HG03066 (cell line): ENCODE results near the gene CHST12.
"Not testable (repeated sequence)": the region's sequence is repeated elsewhere in the genome, so short reads cannot be mapped to it uniquely, and the experiment has no call there.

ENCODE experiments used
- ATAC-seq: cut with Tn5 transposase; IDR thresholded peaks from one replicate; pipeline ENCODE4 v1.9.1; 2021; ENCODE audit warnings: low read depth; ENCODE audit not compliant: unreplicated experiment

Gene CHST12

DNA sequence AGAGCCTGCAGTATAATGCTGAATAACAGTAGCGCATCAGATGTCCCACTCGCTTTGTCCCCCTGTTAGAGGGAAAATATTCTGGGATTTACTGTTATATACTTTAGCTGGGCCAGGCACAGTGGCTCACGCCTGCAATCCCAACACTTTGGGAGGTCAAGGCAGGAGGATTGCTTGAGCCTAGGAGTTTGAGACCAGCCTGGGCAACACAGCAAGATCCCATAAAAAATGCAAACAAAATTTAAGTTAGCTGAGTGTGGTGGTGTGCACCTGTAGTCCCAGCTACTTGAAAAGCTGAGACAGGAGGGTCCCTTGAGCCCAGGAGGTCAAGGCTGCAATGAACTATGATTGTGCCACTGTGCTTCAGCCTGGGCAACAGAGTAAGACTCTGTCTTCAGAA lies 50.4 kb downstream of the CHST12 start:
- ATAC-seq = not testable (repeated sequence)

DNA sequence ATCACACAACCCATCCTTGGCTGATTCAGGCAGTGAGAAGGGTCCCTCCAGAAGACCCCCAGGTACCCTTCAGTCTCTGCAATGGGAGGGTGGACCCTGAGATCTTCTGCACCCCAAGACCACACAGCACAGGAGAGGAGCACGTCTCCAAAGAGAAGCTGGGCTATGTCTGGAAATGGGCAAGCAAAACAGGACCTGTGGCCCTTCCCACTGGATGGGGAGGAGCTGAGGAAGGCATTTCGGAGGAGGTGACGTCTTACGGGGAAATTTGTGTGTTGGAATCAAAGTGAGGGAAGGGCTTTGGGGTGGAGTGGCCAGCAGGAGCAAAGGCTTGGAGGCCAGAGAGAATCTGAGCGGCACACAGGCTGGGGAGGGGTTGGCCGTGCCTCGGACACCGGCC lies 56.3 kb downstream of the CHST12 start:
- no peak for ATAC-seq

DNA sequence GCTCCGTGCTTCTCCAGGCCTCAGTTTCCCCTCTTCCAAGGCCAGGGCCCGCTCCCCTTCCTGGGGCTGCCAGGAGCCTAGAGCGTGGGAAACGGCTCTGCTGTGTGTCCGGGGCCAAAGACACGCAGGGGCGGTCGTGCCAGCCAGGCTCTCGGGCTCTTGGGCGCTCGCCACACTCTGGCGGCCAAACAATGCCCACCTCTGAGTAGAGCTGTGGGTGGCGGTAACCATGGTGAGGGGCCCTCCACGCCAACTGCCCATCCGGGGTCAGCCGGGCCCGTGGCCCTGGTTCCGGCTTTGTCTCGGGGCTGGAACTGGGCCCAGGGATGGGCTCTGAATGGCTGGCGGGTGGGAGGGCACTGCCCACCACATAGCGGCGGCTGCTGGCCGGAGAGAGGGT lies 56.8 kb downstream of the CHST12 start:
- ATAC-seq = no peak

DNA sequence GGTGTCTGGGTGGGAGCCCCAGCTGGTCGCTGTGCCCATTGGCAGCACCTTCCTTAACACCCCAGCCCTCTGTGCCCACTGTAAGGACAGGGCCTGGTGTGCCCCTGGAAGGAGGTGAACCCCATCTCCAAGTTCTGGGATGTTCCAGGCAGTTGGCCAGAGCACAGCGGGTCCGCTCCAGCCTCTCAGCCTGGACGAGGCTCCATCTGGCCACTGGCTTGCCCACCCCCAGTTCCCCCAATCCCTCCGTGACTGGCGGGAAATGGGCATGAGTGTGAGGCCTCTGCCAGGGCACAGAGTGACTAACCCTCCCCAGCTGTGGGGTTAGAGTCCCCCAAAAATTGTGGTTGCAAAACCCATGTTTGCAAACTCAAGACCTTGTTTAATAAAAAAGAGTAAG lies 57.2 kb downstream of the CHST12 start:
- ATAC-seq = no peak

DNA sequence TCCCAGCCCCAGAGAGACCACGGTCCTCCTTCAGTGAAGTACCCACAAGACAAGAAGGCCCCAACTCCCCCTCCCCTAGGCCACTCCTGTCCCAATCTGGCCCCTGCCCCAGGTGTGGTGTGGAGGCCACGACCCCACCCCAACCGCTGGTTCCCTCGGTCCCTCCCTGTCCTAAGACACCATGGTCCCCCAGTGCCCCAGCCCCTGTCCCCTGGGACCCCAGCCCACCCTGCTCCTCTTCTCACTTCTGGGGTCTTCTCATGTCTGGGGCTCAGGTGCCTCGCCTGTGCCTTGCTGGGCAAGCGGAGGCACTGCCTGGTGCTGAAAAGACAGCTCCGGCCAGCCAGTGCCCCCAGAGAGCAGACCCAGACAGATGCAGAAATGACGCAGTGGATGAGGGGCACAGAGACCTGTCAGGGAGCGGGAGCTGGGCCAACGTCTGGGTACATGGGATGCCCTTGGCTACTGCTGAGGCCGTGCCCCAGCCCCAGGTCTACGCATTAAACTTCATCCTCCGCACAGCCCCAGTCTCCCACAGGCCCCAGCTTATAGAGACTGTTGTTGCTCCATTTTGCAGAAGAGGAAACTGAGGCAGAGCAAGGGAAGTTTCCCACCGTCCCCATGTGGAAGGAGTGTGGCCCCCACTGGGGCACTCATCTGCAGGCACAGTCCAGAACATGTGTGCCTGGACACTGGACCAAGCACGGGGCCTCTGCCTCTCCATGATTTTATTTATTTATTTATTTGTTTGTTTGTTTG lies 58.0 kb downstream of the CHST12 start:
- ATAC-seq = no peak

DNA sequence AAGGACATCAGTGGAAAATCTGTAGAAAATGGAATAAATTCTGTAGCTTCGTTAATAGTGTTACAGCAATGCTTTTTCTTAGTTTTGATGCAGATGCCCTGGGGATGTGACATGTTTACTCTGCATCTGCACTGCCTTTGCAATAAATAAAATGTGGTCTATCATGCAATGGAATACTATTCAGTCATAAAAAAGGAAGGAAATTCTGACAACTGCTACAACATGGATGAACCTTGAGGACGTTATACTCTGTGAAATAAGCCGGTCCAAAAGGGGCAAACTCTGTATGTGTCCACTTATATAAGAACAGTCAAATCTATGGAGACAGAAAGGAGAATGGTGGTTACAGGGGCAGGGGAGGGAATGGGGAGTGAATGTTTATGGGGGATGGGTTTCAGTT lies 59.3 kb downstream of the CHST12 start:
- no peak for ATAC-seq

DNA sequence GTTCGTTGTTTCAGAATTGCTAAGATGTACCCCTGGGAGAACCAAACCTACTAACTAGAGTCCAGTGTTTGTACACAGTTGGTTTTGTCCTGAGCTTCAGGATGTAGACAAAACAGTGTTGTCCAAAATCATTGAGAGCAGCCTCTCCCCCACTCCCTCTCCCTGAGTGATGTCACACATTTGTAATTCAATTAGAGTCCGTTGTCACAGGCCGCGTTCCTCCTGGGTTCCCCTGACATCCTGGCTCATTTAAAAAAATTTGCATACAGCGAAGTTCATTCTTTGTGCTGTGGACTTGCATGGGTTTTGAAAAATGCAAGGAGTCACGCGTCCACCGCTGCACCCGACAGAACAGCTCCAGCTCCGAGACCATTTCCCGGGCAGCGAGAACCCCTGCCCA lies 62.5 kb downstream of the CHST12 start:
- ATAC-seq = no peak

DNA sequence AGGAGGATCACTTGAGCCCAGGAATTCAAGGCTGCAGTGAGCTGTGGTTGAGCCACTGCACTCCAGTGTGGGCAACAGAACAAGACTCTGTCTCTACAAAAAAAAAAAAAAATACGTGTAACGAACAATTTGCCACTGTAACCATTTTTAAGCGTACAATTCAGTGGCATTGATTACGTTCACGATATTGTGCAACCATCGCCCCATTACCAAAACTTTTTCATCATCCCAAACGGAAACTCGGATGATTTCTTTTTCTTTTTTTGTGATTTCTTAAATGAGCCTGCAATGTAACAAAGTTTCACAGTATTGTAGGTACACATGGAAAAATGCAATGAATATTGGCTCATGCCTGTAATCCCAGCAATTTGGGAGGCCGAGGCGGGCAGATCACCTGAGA lies 63.3 kb downstream of the CHST12 start:
- no peak for ATAC-seq

DNA sequence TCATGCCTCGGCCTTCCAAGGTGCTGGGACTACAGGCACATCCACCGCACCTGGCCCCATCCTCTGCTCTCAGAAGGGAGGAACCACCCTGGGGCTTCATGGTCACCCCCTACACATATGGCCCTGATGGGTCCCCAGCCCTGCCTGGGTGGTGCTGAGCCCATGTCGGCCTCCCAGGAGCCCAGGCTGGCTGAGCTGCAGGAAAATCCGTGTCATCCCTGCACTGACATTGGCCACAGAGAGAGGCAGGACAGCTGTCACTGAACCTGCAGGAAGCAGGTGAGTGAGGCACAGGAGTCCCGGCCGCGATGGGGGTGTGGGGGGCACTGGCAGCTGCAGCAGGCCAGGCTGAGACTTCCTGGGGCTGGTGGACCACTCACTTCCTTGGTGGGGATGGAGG lies 64.8 kb downstream of the CHST12 start:
- no peak for ATAC-seq

DNA sequence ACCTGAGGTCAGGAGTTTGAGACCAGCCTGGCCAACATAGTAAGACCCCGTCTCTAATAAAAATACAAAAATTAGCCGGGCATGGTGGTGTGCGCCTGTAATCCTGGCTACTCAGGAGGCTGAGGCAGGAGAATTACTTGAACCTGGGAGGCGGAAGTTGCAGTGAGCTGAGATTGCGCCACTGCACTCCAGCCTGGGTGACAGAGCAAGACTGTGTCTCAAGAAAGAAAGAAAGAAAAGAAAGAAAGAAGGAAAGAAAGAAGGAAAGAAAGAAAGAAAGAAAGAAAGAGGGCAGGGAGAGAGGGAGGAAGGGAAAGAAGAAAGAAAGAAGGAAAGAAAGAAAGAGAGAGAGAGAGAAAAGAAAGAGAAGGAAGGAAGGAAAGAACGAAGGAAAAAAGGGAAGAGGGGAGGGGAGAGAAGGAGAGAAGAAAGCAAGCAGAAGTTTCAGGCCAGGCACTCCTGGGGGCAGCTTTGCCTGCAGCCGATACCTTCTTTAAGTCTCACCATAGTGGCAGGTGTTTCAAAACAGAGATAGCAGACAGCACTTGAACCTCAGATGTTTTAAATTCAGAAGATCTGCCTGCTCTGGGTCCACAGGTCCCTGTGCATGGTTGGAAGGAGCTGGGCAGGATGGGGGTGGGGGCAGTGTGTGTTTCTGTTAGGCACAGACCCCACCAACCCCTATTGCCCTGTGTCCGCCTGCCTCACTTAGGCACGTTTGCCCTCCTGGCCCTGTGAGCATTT lies 66.2 kb downstream of the CHST12 start:
- ATAC-seq = not testable (repeated sequence)

DNA sequence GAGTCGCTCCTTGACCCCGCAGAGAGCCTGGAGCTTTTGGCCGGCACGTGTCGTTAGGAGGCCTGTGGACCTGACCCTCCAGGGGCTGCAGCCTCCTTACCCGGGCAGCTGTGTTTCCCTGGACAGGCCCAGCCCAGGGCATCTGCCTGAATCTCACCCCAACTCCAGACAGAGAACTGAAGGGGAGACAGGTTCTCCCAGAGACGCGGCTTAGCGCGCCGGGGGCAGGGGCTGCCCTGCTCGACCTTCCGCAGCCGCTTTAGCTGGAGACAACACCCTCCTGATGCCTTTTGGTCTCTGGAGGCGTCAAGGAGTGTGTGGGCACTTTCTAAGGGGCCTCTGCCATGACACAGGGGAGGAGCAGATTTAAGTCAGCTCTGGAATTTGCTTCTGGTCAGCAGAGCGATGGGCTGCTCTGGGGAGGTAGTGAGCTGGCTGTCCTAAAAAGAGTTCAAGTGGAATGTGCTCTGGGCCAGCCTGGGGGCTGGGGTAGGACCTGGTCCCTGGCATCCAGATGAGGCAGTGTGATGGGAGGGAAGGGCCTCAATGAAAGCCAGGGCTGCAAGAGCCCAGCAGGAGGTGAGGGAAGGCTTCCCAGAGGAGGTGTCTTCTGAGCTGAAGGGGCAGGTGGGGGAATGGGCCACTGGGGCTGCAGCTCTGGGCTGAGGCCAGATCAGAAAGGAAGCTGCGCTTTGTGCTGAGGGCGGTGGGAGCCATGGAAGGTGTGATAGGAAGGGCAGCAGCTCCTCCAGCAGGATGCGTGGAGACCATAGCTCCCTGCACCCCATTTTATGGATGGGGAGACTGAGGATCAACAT lies 67.0 kb downstream of the CHST12 start:
- no peak for ATAC-seq

DNA sequence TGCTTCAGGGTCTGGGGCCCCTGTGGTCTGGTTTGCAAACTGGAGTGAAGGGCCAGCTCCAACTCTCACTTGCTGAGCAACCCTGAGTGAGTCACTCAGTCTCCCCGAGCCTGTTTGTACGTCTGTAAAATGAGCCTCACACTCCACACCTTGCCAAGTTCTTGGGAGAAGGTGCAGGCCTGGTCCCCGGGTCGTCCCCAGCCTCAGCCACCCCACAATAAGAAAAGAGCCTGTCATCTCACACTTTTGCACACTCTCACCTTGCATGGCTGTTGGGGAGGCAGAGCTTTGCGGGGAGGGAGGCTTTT lies 67.6 kb downstream of the CHST12 start:
- no peak for ATAC-seq

DNA sequence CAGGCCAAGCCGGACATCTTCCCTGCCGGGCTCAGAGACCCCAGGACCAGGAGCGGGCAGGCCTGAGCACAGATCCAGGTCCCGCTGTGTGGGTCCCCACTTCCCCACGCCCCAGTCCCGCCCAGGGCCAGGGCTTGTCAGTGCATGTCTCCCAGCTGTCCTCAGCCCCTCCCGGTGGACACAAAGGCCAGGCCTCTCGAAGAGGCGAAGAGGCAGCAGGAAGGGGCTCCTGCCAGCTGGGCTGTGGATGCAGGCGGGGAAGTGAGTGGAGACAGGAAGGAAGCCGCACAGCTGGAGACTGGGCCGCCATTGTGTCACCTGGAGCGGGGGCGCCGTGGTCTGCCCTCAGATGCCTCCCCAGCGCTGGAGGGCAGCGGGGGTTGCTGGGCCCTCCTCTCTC lies 68.0 kb downstream of the CHST12 start:
- no peak for ATAC-seq

DNA sequence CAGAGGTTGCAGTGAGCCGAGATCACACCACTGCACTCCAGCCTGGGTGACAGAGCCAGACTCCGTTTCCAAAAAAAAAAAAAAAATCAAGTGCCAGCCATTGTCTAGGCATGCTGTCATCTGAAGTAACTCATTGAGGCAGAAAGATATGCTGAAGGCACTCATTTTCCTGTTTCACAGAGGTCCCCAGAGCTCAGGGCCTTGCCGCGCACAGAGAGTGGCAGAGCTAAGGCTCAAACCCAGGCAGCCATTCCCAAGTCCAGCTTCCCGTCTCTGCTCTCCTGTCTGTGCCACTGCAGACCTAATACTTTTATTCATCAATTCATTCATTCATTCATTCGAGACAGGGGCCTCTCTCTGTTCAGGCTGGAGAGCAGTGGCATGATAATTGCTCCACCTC lies 69.3 kb downstream of the CHST12 start:
- ATAC-seq = no peak

DNA sequence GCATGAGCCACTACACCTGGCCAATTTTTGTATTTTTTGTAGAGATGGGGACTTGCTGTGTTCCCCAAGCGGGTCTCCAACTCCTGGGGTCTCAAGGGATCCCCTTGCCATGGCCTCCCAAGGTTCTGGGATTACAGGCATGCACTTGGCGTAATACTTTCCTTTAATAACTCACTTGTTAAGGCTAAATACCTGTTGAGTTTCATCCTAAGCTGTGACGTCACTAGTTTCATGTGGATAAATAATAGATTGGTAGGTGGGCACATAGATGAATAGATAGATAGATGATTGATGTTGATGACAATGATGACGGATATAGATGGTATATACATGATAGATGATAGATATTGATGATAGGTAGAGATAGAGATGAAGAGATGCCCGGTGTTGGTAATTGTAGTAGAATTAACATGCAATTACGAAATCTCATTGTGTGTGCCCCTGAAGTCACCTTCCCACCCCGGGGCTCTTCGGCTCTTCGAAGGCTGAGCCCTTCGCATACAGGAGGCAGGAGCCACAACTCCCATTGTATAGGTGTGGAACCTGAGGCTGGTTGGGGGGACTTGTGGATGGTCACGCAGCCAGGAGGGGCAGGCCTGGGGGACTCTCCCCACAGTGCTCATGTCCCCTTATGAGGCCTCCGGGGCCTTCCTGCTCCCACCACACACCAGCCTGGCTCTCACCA lies 70.2 kb downstream of the CHST12 start:
- ATAC-seq = no peak

DNA sequence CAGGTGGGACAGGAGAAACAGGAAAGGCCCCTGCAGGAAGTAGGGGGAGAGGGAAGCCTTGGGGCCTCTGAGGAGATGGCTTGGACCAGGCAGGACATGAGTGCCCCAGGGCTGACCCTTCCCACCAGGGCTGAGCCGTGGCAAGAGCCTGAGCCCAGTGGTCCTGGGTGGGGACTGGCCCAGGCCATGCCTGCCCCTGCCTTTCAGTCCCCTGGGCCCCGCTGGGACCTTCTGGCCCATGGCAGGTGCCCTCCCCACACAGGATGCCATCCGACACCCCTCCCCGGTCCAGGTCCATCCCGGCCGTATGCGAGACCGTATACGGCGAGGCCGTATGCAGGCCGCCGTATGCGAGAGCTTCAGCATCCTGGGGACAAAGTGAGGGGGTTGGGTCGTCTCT lies 70.8 kb downstream of the CHST12 start:
- no peak for ATAC-seq

DNA sequence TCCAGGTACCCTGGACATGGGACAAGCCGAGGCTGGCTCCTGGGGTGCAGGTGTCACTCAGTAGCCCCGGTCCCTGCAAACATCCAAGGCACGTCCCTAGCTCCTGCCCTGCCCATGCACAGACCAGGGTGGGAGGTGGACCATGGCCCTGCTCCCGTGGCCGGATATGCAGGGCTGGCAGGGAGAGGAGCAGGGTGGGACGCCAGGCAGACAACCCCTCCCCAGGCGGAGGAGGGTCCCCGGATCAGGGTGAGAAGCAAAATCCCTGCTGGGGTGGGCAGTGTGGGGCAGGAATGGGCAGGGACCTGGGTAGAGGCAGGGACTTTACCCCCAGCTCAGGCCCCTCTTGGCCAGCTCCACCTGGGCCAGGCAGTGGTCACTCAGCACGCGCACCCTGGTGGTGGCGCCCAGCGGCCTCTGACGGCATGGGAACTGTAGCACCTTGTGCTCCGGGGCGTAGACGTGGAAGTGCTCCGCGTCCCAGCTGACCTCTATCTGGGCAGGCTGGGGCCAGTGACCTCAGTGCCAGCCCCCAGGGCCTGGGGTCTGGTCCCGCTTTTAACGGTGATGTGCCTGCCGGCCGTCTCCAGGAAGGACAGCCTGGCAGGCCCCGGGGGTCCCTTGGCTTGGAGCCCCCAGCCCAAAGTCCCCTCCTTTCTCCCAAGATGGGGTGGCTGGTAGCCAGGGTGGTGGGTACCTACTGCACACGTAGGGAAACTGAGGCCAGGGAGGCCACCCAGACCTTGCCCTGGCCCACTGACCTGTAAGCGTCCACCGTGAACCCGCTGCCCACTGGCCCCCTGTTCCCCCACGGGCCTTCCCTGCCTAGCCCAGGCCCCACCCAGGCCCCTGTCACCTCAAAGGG lies 71.6 kb downstream of the CHST12 start:
- ATAC-seq = no peak

DNA sequence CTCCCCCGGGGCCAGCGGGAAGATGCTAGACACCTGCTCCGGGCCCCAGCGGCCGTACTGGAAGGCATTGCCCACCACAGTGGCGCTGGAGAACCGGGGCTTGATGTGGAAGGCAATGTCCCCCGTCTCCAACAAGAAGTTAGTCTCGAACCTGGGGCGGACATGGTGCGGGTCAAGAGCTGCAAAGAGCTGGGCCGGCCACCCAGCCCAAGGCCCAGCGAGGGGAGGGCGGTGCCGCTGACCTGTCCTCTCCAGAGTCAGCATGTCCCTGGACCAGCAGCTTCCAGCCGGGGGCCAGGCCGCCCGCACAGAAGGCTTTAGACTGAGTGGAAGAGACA lies 72.2 kb downstream of the CHST12 start:
- no peak for ATAC-seq

DNA sequence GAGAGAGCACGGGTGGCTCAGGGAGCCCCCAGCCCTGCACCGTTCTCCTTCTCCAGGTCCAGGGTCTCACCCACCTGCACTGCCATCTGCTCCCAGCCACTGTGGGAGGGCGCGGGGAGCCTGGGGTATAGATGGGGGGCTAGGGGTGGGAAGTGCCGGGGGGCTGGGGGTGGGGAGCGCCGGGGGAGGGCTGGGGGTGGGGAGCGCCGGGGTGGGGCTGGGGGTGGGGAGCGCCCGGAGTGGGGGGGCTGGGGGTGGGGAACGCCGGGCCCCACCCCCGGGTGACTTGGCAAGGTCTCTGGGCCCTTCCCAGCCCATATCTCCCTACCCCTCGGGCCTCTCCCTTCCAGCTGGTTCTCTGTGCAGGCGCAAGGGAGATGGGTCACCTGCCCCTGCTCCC lies 72.9 kb downstream of the CHST12 start, which contains the start of gene GRIFIN:
GRIFIN (minus strand) TSS at position 101 of the 400 bp plus-strand sequence; CDS start at position 86, 15 bp downstream.
- no peak for ATAC-seq
